Neural cell (in vitro differentiated cells): ENCODE measurements around the gene PTPRN2. TPM values are rescaled to one million over a fixed set of nuclear protein-coding genes. Genes with fewer than 3 reads are reported as not detected.

Experiments
- H2AFZ ChIP-seq: fragments of 200-600, 300-800 bp; sonication (generic), shearing (Covaris generic); 2 replicates; pipeline ENCODE4 v1.6.0; 2014; ENCODE audit warnings: low read depth, mild to moderate bottlenecking, antibody characterized with exemption, low read length, moderate library complexity
- H3F3A ChIP-seq: fragments of 200-600 bp; shearing (Covaris generic); 2 replicates; pipeline ENCODE4 v1.6.1; 2016; ENCODE audit warnings: mild to moderate bottlenecking, moderate library complexity, mixed read lengths, antibody characterized with exemption, low read length; ENCODE audit not compliant: insufficient read depth, poor library complexity, severe bottlenecking
- H3K27ac ChIP-seq: fragments of 200-600, 300-800 bp; sonication (generic), shearing (Covaris generic); 2 replicates; pipeline ENCODE4 v1.5.1; 2014; ENCODE audit warnings: mild to moderate bottlenecking, low read length, moderate library complexity
- H3K27me3 ChIP-seq: fragments of 300-800, 200-600 bp; sonication (generic), shearing (Covaris generic); 2 replicates; pipeline ENCODE4 v1.6.0; 2014; ENCODE audit warnings: mild to moderate bottlenecking, low read depth, low read length, moderate library complexity; ENCODE audit not compliant: insufficient read depth
- H3K36me3 ChIP-seq: fragments of 300-800, 200-600 bp; sonication (generic), shearing (Covaris generic); 2 replicates; pipeline ENCODE4 v1.5.1; 2014; ENCODE audit warnings: mild to moderate bottlenecking, antibody characterized with exemption, low read length, moderate library complexity; ENCODE audit not compliant: insufficient read depth
- H3K4me2 ChIP-seq: fragments of 300-800, 200-600 bp; sonication (generic), shearing (Covaris generic); 2 replicates; pipeline ENCODE4 v1.6.0; 2014; ENCODE audit warnings: mild to moderate bottlenecking, low read length
- H3K4me3 ChIP-seq: fragments of 300-800, 200-600 bp; sonication (generic), shearing (Covaris generic); 2 replicates; pipeline ENCODE4 v1.5.1; 2014; ENCODE audit warnings: mild to moderate bottlenecking, low read length, moderate library complexity
- H3K79me2 ChIP-seq: fragments of 200-600 bp; shearing (Covaris generic); replicated peaks from 2 replicates; pipeline ENCODE4 v1.6.0; 2014; ENCODE audit warnings: mild to moderate bottlenecking, low read length, moderate library complexity; ENCODE audit not compliant: insufficient read depth
- H3K9ac ChIP-seq: fragments of 300-800, 200-600 bp; sonication (generic), shearing (Covaris generic); 2 replicates; pipeline ENCODE4 v1.6.1; 2016; ENCODE audit warnings: mild to moderate bottlenecking, low read length, mixed read lengths
- H3K9me2 ChIP-seq: fragments of 200-600 bp; shearing (Covaris generic); 2 replicates; pipeline ENCODE4 v1.6.1; 2016; ENCODE audit warnings: mild to moderate bottlenecking, low read length, mixed read lengths; ENCODE audit not compliant: insufficient read depth
- H3K9me3 ChIP-seq: fragments of 200-600, 300-800 bp; sonication (generic), shearing (Covaris generic); 2 replicates; pipeline ENCODE4 v1.6.1; 2016; ENCODE audit warnings: mild to moderate bottlenecking, mixed run types, low read length, moderate library complexity, mixed read lengths
- H4K20me1 ChIP-seq: fragments of 200-600 bp; shearing (Covaris generic); 2 replicates; pipeline ENCODE4 v1.6.1; 2016; ENCODE audit warnings: mild to moderate bottlenecking, mixed run types; ENCODE audit not compliant: insufficient read depth
- EP300 ChIP-seq: fragments of 450-650 bp; conservative IDR thresholded peaks from 2 replicates; pipeline ENCODE4 v1.6.1; 2014; ENCODE audit warnings: antibody characterized with exemption, mild to moderate bottlenecking, moderate library complexity; ENCODE audit not compliant: poor library complexity, severe bottlenecking
- EZH2 ChIP-seq: fragments of 200-600, 300-800 bp; shearing (Covaris generic), sonication (generic); IDR thresholded peaks from 2 replicates; pipeline ENCODE4 v1.6.1; 2014; ENCODE audit warnings: antibody characterized with exemption, low read length, borderline replicate concordance, mild to moderate bottlenecking; ENCODE audit not compliant: insufficient read depth, poor library complexity, severe bottlenecking
- MXI1 ChIP-seq: fragments of 450-650 bp; conservative IDR thresholded peaks from 2 replicates; pipeline ENCODE4 v1.6.1; 2014; ENCODE audit warnings: antibody characterized with exemption, mild to moderate bottlenecking; ENCODE audit not compliant: poor library complexity, severe bottlenecking
- POLR2AphosphoS5 ChIP-seq: IDR thresholded peaks from 2 replicates; pipeline ENCODE4 v1.6.1; 2012
- RAD21 ChIP-seq: fragments of 450-650 bp; conservative IDR thresholded peaks from 2 replicates; pipeline ENCODE4 v1.6.1; 2014; ENCODE audit warnings: antibody characterized with exemption, mild to moderate bottlenecking, moderate library complexity
- SMC3 ChIP-seq: fragments of 450-650 bp; conservative IDR thresholded peaks from 2 replicates; pipeline ENCODE4 v1.6.1; 2014; ENCODE audit warnings: antibody characterized with exemption, mild to moderate bottlenecking, moderate library complexity; ENCODE audit not compliant: poor library complexity
- TAF1 ChIP-seq: IDR thresholded peaks from 2 replicates; pipeline ENCODE4 v1.6.1; 2012; ENCODE audit warnings: low read depth
- polyA plus RNA-seq: library from polyadenylated mRNA; depleted of rRNA; stranded (reverse); fragments of >200 nt; gene quantifications from 2 replicates; pipeline ENCODE4 v1.2.3, GENCODE V29; 2014
- TF ChIP-seq, protein P1 (sequence below): IDR thresholded peaks from 2 replicates; pipeline ENCODE4 v1.6.1; 2012; ENCODE audit warnings: borderline replicate concordance
- TF ChIP-seq, protein P2 (sequence below): fragments of 450-650 bp; IDR thresholded peaks from 2 replicates; pipeline ENCODE4 v1.5.1; 2014; ENCODE audit warnings: antibody characterized with exemption, mild to moderate bottlenecking, moderate library complexity; ENCODE audit not compliant: poor library complexity, severe bottlenecking

Gene PTPRN2
- polyA plus RNA-seq, 1 donor from 2014 or later = 31.0 TPM

DNA sequence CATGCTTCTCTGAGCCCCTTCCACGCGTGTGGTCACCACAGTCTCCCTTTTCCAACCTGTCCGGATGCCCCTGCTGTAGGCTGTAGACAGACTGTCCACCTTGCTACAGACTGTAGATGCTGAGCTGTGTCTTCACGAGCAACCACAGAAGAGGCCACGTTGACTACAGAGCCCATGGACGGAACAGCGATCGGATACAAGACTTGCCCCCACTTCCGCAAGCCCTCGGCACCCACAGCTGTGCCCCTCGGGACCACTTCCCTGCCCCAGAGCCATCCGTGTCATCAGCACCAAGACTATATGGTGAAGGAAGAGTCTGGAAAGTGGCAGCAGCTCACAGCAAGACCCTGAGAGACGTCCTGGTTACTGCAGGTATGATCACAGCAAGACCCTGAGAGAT, 759.4 kb downstream of the PTPRN2 start:
- no peak overlapping the region for H3K27ac ChIP-seq
- no peaks in the 10 kb centered on the region for H3K9me2 ChIP-seq
- H3K79me2 ChIP-seq = no peaks in the 10 kb centered on the region
- H2AFZ ChIP-seq = no peak overlapping the region
- H3F3A ChIP-seq = no peaks in the 10 kb centered on the region
- no peaks in the 10 kb centered on the region for H3K9me3 ChIP-seq
- no peaks in the 10 kb centered on the region for H3K36me3 ChIP-seq
- no peak overlapping the region for H3K4me2 ChIP-seq
- TF ChIP-seq EP300 (no peak), RAD21 (no peak), MXI1 (no peak), SMC3 (no peak), POLR2AphosphoS5 (no peak), TAF1 (no peak), EZH2 (no peak)
- TF ChIP-seq, protein P1, sequence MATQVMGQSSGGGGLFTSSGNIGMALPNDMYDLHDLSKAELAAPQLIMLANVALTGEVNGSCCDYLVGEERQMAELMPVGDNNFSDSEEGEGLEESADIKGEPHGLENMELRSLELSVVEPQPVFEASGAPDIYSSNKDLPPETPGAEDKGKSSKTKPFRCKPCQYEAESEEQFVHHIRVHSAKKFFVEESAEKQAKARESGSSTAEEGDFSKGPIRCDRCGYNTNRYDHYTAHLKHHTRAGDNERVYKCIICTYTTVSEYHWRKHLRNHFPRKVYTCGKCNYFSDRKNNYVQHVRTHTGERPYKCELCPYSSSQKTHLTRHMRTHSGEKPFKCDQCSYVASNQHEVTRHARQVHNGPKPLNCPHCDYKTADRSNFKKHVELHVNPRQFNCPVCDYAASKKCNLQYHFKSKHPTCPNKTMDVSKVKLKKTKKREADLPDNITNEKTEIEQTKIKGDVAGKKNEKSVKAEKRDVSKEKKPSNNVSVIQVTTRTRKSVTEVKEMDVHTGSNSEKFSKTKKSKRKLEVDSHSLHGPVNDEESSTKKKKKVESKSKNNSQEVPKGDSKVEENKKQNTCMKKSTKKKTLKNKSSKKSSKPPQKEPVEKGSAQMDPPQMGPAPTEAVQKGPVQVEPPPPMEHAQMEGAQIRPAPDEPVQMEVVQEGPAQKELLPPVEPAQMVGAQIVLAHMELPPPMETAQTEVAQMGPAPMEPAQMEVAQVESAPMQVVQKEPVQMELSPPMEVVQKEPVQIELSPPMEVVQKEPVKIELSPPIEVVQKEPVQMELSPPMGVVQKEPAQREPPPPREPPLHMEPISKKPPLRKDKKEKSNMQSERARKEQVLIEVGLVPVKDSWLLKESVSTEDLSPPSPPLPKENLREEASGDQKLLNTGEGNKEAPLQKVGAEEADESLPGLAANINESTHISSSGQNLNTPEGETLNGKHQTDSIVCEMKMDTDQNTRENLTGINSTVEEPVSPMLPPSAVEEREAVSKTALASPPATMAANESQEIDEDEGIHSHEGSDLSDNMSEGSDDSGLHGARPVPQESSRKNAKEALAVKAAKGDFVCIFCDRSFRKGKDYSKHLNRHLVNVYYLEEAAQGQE = no peak
- TF ChIP-seq, protein P2, sequence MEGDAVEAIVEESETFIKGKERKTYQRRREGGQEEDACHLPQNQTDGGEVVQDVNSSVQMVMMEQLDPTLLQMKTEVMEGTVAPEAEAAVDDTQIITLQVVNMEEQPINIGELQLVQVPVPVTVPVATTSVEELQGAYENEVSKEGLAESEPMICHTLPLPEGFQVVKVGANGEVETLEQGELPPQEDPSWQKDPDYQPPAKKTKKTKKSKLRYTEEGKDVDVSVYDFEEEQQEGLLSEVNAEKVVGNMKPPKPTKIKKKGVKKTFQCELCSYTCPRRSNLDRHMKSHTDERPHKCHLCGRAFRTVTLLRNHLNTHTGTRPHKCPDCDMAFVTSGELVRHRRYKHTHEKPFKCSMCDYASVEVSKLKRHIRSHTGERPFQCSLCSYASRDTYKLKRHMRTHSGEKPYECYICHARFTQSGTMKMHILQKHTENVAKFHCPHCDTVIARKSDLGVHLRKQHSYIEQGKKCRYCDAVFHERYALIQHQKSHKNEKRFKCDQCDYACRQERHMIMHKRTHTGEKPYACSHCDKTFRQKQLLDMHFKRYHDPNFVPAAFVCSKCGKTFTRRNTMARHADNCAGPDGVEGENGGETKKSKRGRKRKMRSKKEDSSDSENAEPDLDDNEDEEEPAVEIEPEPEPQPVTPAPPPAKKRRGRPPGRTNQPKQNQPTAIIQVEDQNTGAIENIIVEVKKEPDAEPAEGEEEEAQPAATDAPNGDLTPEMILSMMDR = no peak
- no peaks in the 10 kb centered on the region for H4K20me1 ChIP-seq
- H3K27me3 ChIP-seq = no peaks in the 10 kb centered on the region
- H3K4me3 ChIP-seq = no peak overlapping the region
- no peak overlapping the region for H3K9ac ChIP-seq

DNA sequence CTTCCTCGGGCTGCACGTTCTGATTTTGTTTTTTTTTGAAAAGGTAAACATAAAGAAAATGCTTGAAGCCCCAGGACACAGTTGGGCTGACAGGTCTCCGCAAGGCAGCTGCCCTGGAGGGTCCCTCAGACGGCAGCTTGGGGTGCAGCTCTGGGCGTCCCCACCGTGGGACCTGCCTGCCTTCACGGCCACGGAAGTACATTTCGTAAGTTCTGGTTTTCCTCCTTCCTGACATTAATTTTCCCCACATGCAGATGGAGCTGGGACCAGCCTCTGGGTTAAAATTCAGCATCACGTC, 759.8 kb downstream of the PTPRN2 start:
- H3K9me3 ChIP-seq = no peaks in the 10 kb centered on the region
- no peaks in the 10 kb centered on the region for H3K36me3 ChIP-seq
- no peak overlapping the region for H3K9ac ChIP-seq
- TF ChIP-seq SMC3 (no peak), EZH2 (no peak), EP300 (no peak), TAF1 (no peak), MXI1 (no peak), POLR2AphosphoS5 (no peak), RAD21 (no peak)
- TF ChIP-seq, protein P2 = no peak
- TF ChIP-seq, protein P1 = no peak
- no peaks in the 10 kb centered on the region for H3K79me2 ChIP-seq
- H3K4me3 ChIP-seq = no peak overlapping the region
- no peaks in the 10 kb centered on the region for H3K27me3 ChIP-seq
- no peaks in the 10 kb centered on the region for H4K20me1 ChIP-seq
- no peak overlapping the region for H2AFZ ChIP-seq
- no peak overlapping the region for H3K4me2 ChIP-seq
- no peaks in the 10 kb centered on the region for H3K9me2 ChIP-seq
- H3F3A ChIP-seq = no peaks in the 10 kb centered on the region
- H3K27ac ChIP-seq = no peak overlapping the region
